KBM-7 (cell line): Measurements from ENCODE around the gene TTN.
A peak's percentile ranks its signal among the peaks of the same experiment; 100 is the strongest.

Source experiments
- DNase-seq: peaks from one replicate; pipeline ENCODE4 v3.0.0-alpha.2; 2015
- in situ Hi-C: fragments of 300-500 bp; cut with MboI; formaldehyde crosslinking; loops from 2 replicates; pipeline ENCODE4 v1.14.3; 2020; ENCODE audit warnings: low sequenced_read_pairs, low pct_unique_long_range_greater_than_20kb, mixed read lengths

Gene TTN

DNA sequence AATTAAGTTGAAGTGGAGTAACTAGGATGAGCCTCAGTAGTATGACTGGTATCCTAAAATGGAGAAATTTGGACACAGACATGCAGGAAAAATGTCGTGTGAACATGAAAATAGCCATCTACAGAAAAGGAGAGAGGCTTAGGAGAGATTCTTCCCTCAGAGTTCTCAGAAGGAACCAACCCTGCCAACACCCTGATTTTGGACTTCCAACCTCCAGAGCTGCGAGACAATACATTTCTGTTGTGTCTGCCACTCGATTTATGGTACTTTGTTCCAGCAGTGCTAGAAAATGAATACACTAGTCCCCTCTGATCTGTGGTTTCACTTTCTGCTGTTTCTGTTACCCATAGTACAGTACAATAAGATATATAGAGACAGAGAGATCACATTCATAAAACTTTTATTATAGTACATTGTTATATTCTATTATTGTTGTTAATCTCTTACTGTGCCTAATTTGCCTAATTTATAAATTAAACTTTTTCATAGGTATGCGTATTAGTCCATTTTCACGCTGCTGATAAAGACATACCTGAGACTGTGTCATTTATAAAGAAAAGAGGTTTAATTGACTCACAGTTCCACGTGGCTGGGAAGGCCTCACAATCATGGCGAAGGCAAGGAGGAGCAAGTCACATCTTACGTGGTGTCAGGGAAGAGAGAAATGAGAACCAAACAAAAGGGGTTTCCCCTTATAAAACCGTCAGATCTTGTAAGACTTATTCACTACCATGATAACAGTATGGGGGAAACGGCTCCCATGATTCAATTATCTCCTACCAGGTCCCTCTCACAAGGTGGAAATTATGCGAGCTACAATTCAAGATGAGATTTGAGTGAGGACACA lies 285.7 kb downstream of the TTN start:
- no peak for DNase-seq
- in situ Hi-C loops = no loop called here

DNA sequence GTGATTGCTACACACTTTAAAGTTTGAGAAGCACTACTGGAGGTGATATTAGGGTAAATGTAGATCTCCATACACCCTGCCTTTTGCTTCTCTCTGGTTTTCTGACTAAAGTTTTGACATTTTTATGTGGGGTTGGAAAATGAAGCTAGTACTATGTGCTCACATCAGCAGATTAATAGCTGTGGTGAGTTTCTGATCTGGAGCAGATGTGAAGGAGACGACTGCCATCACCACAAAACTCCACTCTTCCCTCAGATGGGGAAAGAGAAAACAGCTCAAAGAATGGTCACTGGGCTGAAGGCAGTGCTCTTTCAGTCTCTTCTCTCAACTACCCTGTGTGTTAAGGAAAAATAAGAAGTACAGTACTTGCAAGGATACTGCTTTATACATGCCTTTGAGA lies 289.7 kb downstream of the TTN start:
- no peak for DNase-seq
- in situ Hi-C loops = no loop called here

GRCh38 chr2:178514664-178515063 lies 292.6 kb downstream of the TTN start:
- in situ Hi-C loops = no loop called here
- DNase-seq = no peak

DNA sequence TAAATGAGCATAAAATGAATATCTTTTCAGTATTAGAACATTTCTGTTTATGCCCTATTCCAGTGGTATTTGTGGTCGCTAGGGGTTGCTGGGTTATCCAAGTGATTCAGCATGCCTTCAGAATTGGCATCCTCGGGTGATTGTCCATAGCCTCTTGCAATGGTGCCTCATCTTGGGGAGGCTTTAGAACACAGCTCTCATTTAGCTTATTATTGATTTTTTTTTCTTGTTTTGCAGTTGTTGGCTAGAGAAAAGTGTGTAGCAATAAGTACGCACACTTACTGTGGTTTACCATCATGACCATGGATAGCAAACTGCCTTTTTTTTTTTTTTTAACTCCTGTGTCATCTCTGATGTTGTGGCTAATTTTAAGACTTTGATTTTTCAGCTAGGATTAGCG lies 293.3 kb downstream of the TTN start:
- in situ Hi-C loops = no loop called here
- DNase-seq = no peak

- in situ Hi-C loops = no loop called here
- no peak for DNase-seq
These were observed 294.7 kb downstream of the TTN start for GRCh38 chr2:178512484-178512883.

DNA sequence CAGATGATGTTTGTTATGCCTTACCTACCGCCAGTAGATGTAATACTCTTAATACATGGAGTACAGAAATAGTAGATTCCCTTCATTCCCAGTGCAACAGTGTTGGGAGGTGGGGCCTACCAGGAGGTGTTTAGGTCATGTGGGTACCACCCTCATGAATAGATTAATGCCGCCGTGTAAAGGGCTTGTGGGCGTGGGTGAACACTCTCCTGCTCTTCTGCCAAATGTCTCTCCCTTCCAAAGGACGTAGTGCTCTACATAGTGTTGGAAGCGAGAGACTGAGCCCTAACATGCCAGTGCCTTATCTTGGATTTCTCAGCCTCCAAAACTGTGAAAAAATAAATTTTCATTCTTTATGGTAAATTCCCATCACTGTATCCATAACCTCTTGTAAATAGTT lies 296.8 kb downstream of the TTN start:
- DNase-seq = no peak
- in situ Hi-C loops = no loop called here

- in situ Hi-C loops = no loop called here
- no peak for DNase-seq
These were observed 298.6 kb downstream of the TTN start for GRCh38 chr2:178508646-178509045.

DNA sequence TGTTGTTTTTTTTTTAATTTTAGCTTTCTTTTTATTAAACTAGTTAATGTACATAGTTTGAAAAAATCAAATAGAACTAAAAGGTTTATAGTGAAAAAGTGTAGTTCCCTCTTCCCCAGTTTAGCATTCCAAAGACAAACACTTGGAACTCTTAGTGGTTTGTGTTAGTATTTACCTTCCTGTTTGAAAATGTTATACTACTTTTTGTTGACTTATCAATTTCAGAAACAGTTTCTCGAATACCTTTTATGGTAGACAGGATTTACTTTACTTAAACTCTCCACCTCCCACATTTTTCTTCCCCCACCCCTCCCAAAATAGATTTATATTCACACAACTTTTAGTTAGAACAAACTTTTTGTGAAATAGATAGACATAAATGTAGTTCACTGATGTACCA lies 300.3 kb downstream of the TTN start:
- no peak for DNase-seq
- in situ Hi-C loops = no loop called here

GRCh38 chr2:178506524-178506923 lies 300.7 kb downstream of the TTN start:
- in situ Hi-C loops = no loop called here
- DNase-seq = no peak

GRCh38 chr2:178506101-178506500 lies 301.1 kb downstream of the TTN start:
- no peak for DNase-seq
- in situ Hi-C loops = no loop called here

- no peak for DNase-seq
- in situ Hi-C loops = no loop called here
These were observed 304.5 kb downstream of the TTN start for GRCh38 chr2:178502751-178503150.

- DNase-seq = no peak
- in situ Hi-C loops = no loop called here
These were observed 307.6 kb downstream of the TTN start for GRCh38 chr2:178499640-178500039.

DNA sequence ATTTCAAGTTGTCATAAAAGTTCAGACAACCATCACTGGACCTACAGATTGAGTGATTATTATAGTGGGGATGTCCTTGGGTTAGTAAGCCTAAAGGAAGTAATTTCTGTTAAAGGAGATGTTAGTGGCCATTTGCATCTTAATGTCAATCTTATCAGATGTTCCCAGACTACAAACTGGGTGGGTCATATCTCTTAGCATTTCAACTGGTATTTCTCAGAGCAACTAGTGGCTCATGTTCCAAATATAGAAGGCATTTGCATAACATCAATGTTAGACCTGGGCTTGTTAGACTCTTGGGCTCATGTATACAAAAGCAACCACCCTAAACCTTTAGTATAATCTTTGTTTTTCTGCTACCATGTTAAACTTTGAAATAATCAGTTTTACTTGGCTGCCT lies 309.1 kb downstream of the TTN start:
- no peak for DNase-seq
- in situ Hi-C loops = no loop called here

GRCh38 chr2:178496049-178496448 lies 311.2 kb downstream of the TTN start:
- in situ Hi-C loops = no loop called here
- DNase-seq = no peak

GRCh38 chr2:178491612-178492011 lies 315.6 kb downstream of the TTN start:
- no peak for DNase-seq
- in situ Hi-C loops = no loop called here

- in situ Hi-C loops = no loop called here
These were observed 321.9 kb downstream of the TTN start for GRCh38 chr2:178485356-178485755.

DNA sequence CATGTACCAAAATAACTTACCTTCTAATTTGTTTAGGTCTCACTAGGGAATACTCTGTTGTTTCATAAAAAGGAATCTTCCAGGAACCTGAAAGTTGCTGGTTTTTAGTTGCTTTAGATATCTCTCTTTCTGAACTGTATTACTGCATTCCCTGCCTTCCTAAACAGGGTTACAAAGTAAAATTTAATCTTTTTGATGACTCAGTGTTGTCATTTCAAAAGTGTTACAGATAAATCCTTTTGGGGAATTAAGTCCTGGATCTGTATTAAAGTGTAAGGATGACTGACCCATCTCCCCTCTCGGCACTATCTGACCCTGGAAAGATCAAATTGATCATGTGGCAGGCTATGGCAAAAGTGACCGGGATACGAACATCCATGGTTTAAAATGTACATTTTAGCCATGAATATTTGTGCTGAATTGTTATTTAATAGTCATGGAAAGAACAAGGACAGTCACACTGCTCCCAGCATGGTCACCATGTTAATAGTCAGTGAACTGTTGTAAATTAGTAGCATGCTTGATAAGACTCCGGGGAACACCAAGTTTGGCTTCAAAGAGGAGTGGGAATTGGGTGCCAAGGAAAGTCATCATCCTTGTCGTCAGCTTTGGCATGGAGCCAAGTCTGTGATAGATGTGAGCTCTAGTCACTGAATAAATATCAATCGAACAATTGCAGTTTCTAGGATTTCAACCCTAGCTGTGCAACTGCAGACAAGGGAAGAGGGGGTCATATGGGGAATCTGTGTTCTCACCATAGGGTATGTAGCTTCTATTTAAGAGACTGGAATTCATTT lies 322.8 kb downstream of the TTN start:
- in situ Hi-C loops = no loop called here
- no peak for DNase-seq

More at GRCh38 chr2:178485356-178485755, 321.9 kb downstream of the TTN start:
- DNase-seq = no peak

- DNase-seq = no peak
These were observed 324.8 kb downstream of the TTN start for GRCh38 chr2:178482437-178482836.

GRCh38 chr2:178480227-178481181 lies 326.7 kb downstream of the TTN start, which contains the start of gene PLEKHA3:
PLEKHA3 (plus strand) TSS chr2:178480457; CDS start chr2:178480870, 413 bp downstream.
- in situ Hi-C loops = no loop called here
- DNase-seq = peak; percentile 93

More at GRCh38 chr2:178482437-178482836, 324.8 kb downstream of the TTN start:
- in situ Hi-C loops = no loop called here
